ENCODE results near the gene FBXW8. TPM values are rescaled to one million over a fixed set of nuclear protein-coding genes. Genes with fewer than 3 reads are reported as not detected.

FBXW8 gene
- polyA plus RNA-seq, 1 donor from 2014 or later: 11.3 TPM

- H3K27me3 Mint-ChIP-seq: no peaks in the 10 kb centered on the region
- no peak overlapping the region for H3K27ac Mint-ChIP-seq
- H3K4me3 Mint-ChIP-seq: peak overlapping the region in 1 of 4 donors; percentile 35
- H3K4me1 Mint-ChIP-seq: peaks cover 0 to 6% (median 0%) of the 10 kb centered on the region in 3 donors
- no peaks in the 10 kb centered on the region for H3K36me3 Mint-ChIP-seq
- H3K9me3 Mint-ChIP-seq: no peaks in the 10 kb centered on the region
These were observed 132.1 kb downstream of the FBXW8 start for GRCh38 chr12:117042862-117043261.

GRCh38 chr12:117044311-117044710, 133.6 kb downstream of the FBXW8 start:
- Mint-ChIP-seq H3K4me3 (no peak overlapping the region), H3K27ac (no peak overlapping the region), H3K9me3 (no peaks in the 10 kb centered on the region), H3K27me3 (no peaks in the 10 kb centered on the region), H3K4me1 (peaks cover 0 to 6% (median 0%) of the 10 kb centered on the region in 3 donors), H3K36me3 (no peaks in the 10 kb centered on the region)

- H3K36me3 Mint-ChIP-seq: no peaks in the 10 kb centered on the region
- H3K4me1 Mint-ChIP-seq: peaks cover 0 to 6% (median 0%) of the 10 kb centered on the region in 3 donors
- H3K9me3 Mint-ChIP-seq: no peaks in the 10 kb centered on the region
- H3K27me3 Mint-ChIP-seq: no peaks in the 10 kb centered on the region
- H3K27ac Mint-ChIP-seq: no peak overlapping the region
- H3K4me3 Mint-ChIP-seq: no peak overlapping the region
These were observed 134.0 kb downstream of the FBXW8 start for GRCh38 chr12:117044790-117045159.

GRCh38 chr12:117045160-117046010, 134.6 kb downstream of the FBXW8 start:
- Mint-ChIP-seq H3K4me1 (peaks cover 0 to 6% (median 0%) of the 10 kb centered on the region in 3 donors), H3K9me3 (no peaks in the 10 kb centered on the region), H3K4me3 (no peak overlapping the region)

GRCh38 chr12:117046011-117046369, 135.2 kb downstream of the FBXW8 start:
- Mint-ChIP-seq H3K4me3 (peak overlapping the region in 1 of 4 donors; percentile 59), H3K4me1 (peaks cover 1 to 6% (median 3%) of the 10 kb centered on the region in 3 donors), H3K27me3 (no peaks in the 10 kb centered on the region), H3K9me3 (no peaks in the 10 kb centered on the region), H3K27ac (no peak overlapping the region), H3K36me3 (no peaks in the 10 kb centered on the region)

More at GRCh38 chr12:117045160-117046010, 134.6 kb downstream of the FBXW8 start:
- no peaks in the 10 kb centered on the region for H3K27me3 Mint-ChIP-seq
- H3K27ac Mint-ChIP-seq: no peak overlapping the region
- no peaks in the 10 kb centered on the region for H3K36me3 Mint-ChIP-seq

GRCh38 chr12:117046425-117046824, 135.7 kb downstream of the FBXW8 start:
- no peak overlapping the region for H3K27ac Mint-ChIP-seq
- H3K9me3 Mint-ChIP-seq: no peaks in the 10 kb centered on the region
- H3K27me3 Mint-ChIP-seq: no peaks in the 10 kb centered on the region
- H3K4me1 Mint-ChIP-seq: peaks cover 4 to 6% (median 5%) of the 10 kb centered on the region in 3 donors
- H3K36me3 Mint-ChIP-seq: no peaks in the 10 kb centered on the region
- H3K4me3 Mint-ChIP-seq: no peak overlapping the region

GRCh38 chr12:117046861-117047530, 136.2 kb downstream of the FBXW8 start:
- Mint-ChIP-seq H3K27me3 (no peaks in the 10 kb centered on the region), H3K36me3 (no peaks in the 10 kb centered on the region), H3K4me1 (peaks cover 6 to 9% (median 6%) of the 10 kb centered on the region in 3 donors), H3K9me3 (no peaks in the 10 kb centered on the region), H3K27ac (no peak overlapping the region), H3K4me3 (no peak overlapping the region)

- Mint-ChIP-seq H3K4me1 (peaks cover 10 to 16% (median 14%) of the 10 kb centered on the region in 3 donors), H3K4me3 (no peak overlapping the region), H3K27ac (peak overlapping the region in 1 of 3 donors; percentile 74), H3K9me3 (no peaks in the 10 kb centered on the region), H3K36me3 (no peaks in the 10 kb centered on the region), H3K27me3 (no peaks in the 10 kb centered on the region)
These were observed 137.2 kb downstream of the FBXW8 start for GRCh38 chr12:117047810-117048584.

GRCh38 chr12:117048585-117048904, 137.8 kb downstream of the FBXW8 start:
- Mint-ChIP-seq H3K27me3 (no peaks in the 10 kb centered on the region), H3K4me3 (no peak overlapping the region), H3K27ac (peak overlapping the region in 1 of 3 donors; percentile 74), H3K9me3 (no peaks in the 10 kb centered on the region), H3K4me1 (peaks cover 13 to 20% (median 19%) of the 10 kb centered on the region in 3 donors), H3K36me3 (no peaks in the 10 kb centered on the region)

- H3K36me3 Mint-ChIP-seq: no peaks in the 10 kb centered on the region
- H3K4me1 Mint-ChIP-seq: peaks cover 13 to 24% (median 20%) of the 10 kb centered on the region in 3 donors
- no peak overlapping the region for H3K4me3 Mint-ChIP-seq
- H3K9me3 Mint-ChIP-seq: no peaks in the 10 kb centered on the region
- H3K27me3 Mint-ChIP-seq: no peaks in the 10 kb centered on the region
- no peak overlapping the region for H3K27ac Mint-ChIP-seq
These were observed 138.5 kb downstream of the FBXW8 start for GRCh38 chr12:117049295-117049694.

GRCh38 chr12:117050060-117050459, 139.3 kb downstream of the FBXW8 start:
- Mint-ChIP-seq H3K36me3 (no peaks in the 10 kb centered on the region), H3K9me3 (no peaks in the 10 kb centered on the region), H3K27me3 (no peaks in the 10 kb centered on the region), H3K4me1 (peaks cover 17 to 30% (median 23%) of the 10 kb centered on the region in 3 donors), H3K4me3 (no peak overlapping the region), H3K27ac (no peak overlapping the region)

- H3K4me3 Mint-ChIP-seq: peak overlapping the region in 2 of 4 donors; percentile 17 to 55
- H3K4me1 Mint-ChIP-seq: peaks cover 11 to 30% (median 23%) of the 10 kb centered on the region in 3 donors
- no peak overlapping the region for H3K27ac Mint-ChIP-seq
- no peaks in the 10 kb centered on the region for H3K9me3 Mint-ChIP-seq
- no peaks in the 10 kb centered on the region for H3K27me3 Mint-ChIP-seq
- peaks cover 2% of the 10 kb centered on the region for H3K36me3 Mint-ChIP-seq
These were observed 140.6 kb downstream of the FBXW8 start for GRCh38 chr12:117051380-117051779.

- Mint-ChIP-seq H3K9me3 (no peaks in the 10 kb centered on the region), H3K27ac (peak overlapping the region; percentile 61 to 83 (median 80)), H3K27me3 (no peaks in the 10 kb centered on the region), H3K4me1 (peaks cover 11 to 32% (median 29%) of the 10 kb centered on the region in 3 donors), H3K36me3 (peaks cover 4% of the 10 kb centered on the region), H3K4me3 (peak overlapping the region; percentile 13 to 86 (median 46))
These were observed 141.8 kb downstream of the FBXW8 start for GRCh38 chr12:117052386-117053049.

GRCh38 chr12:117053050-117053400, 142.3 kb downstream of the FBXW8 start:
- Mint-ChIP-seq H3K27me3 (no peaks in the 10 kb centered on the region), H3K4me1 (peaks cover 12 to 36% (median 33%) of the 10 kb centered on the region in 3 donors), H3K4me3 (peak overlapping the region; percentile 13 to 86 (median 46)), H3K36me3 (peaks cover 6% of the 10 kb centered on the region), H3K27ac (peak overlapping the region; percentile 61 to 83 (median 80)), H3K9me3 (no peaks in the 10 kb centered on the region)
